KMS-11 (cell line): ENCODE measurements around the gene ZNF423.

Source experiments
- H2AFZ ChIP-seq: fragments of 200-600 bp; sonication (generic); 2 replicates; pipeline ENCODE4 v1.6.1; 2016; ENCODE audit warnings: antibody characterized with exemption, mixed run types, low read depth
- H3K27ac ChIP-seq: fragments of 200-600 bp; sonication (generic); 2 replicates; pipeline ENCODE4 v1.6.1; 2016; ENCODE audit warnings: mild to moderate bottlenecking, mixed run types
- H3K27me3 ChIP-seq: fragments of 200-600 bp; sonication (generic); 2 replicates; pipeline ENCODE4 v1.6.1; 2017; ENCODE audit warnings: mild to moderate bottlenecking, low read depth, mixed run types, moderate library complexity; ENCODE audit not compliant: insufficient read depth
- H3K36me3 ChIP-seq: fragments of 200-600 bp; sonication (generic); 2 replicates; pipeline ENCODE4 v1.6.1; 2017; ENCODE audit warnings: mild to moderate bottlenecking, mixed run types; ENCODE audit not compliant: insufficient read depth
- H3K4me1 ChIP-seq: fragments of 200-600 bp; sonication (generic); 2 replicates; pipeline ENCODE4 v1.6.1; 2016; ENCODE audit warnings: mild to moderate bottlenecking, low read depth, mixed run types; ENCODE audit not compliant: poor library complexity, severe bottlenecking
- H3K4me2 ChIP-seq: fragments of 200-600 bp; sonication (generic); 2 replicates; pipeline ENCODE4 v1.7.0; 2016; ENCODE audit warnings: mild to moderate bottlenecking, mixed run types
- H3K4me3 ChIP-seq: fragments of 200-600 bp; sonication (generic); IDR thresholded peaks from 2 replicates; pipeline ENCODE4 v1.6.1; 2017; ENCODE audit warnings: low read depth, low read length, mixed read lengths; ENCODE audit not compliant: insufficient read depth
- H3K79me2 ChIP-seq: fragments of 200-600 bp; sonication (generic); 2 replicates; pipeline ENCODE4 v1.6.1; 2016; ENCODE audit warnings: low read depth, mixed run types; ENCODE audit not compliant: insufficient read depth
- H3K9ac ChIP-seq: fragments of 200-600 bp; sonication (generic); 2 replicates; pipeline ENCODE4 v1.6.1; 2016; ENCODE audit warnings: mild to moderate bottlenecking, mixed run types
- H4K20me1 ChIP-seq: fragments of 200-600 bp; sonication (generic); 2 replicates; pipeline ENCODE4 v1.6.1; 2016; ENCODE audit warnings: mild to moderate bottlenecking, mixed run types; ENCODE audit not compliant: insufficient read depth
- TF ChIP-seq, protein P1 (sequence below): fragments of 200-600 bp; sonication (generic); conservative IDR thresholded peaks from 2 replicates; pipeline ENCODE4 v1.6.1; 2017; ENCODE audit warnings: low read depth, mild to moderate bottlenecking, antibody characterized with exemption, low read length, moderate library complexity, mixed read lengths

The ZNF423 gene

GRCh38 chr16:49504023-49504364, 351.9 kb downstream of the ZNF423 start:
- no peak overlapping the region for H3K27ac ChIP-seq
- no peaks in the 10 kb centered on the region for H3K4me1 ChIP-seq
- H3K27me3 ChIP-seq: no peaks in the 10 kb centered on the region
- no peak overlapping the region for H3K4me3 ChIP-seq
- no peak overlapping the region for H3K4me2 ChIP-seq
- no peaks in the 10 kb centered on the region for H3K79me2 ChIP-seq
- no peaks in the 10 kb centered on the region for H3K36me3 ChIP-seq
- H2AFZ ChIP-seq: no peak overlapping the region
- no peak overlapping the region for H3K9ac ChIP-seq
- TF ChIP-seq, protein P1, sequence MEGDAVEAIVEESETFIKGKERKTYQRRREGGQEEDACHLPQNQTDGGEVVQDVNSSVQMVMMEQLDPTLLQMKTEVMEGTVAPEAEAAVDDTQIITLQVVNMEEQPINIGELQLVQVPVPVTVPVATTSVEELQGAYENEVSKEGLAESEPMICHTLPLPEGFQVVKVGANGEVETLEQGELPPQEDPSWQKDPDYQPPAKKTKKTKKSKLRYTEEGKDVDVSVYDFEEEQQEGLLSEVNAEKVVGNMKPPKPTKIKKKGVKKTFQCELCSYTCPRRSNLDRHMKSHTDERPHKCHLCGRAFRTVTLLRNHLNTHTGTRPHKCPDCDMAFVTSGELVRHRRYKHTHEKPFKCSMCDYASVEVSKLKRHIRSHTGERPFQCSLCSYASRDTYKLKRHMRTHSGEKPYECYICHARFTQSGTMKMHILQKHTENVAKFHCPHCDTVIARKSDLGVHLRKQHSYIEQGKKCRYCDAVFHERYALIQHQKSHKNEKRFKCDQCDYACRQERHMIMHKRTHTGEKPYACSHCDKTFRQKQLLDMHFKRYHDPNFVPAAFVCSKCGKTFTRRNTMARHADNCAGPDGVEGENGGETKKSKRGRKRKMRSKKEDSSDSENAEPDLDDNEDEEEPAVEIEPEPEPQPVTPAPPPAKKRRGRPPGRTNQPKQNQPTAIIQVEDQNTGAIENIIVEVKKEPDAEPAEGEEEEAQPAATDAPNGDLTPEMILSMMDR: no peak
- no peaks in the 10 kb centered on the region for H4K20me1 ChIP-seq

DNA sequence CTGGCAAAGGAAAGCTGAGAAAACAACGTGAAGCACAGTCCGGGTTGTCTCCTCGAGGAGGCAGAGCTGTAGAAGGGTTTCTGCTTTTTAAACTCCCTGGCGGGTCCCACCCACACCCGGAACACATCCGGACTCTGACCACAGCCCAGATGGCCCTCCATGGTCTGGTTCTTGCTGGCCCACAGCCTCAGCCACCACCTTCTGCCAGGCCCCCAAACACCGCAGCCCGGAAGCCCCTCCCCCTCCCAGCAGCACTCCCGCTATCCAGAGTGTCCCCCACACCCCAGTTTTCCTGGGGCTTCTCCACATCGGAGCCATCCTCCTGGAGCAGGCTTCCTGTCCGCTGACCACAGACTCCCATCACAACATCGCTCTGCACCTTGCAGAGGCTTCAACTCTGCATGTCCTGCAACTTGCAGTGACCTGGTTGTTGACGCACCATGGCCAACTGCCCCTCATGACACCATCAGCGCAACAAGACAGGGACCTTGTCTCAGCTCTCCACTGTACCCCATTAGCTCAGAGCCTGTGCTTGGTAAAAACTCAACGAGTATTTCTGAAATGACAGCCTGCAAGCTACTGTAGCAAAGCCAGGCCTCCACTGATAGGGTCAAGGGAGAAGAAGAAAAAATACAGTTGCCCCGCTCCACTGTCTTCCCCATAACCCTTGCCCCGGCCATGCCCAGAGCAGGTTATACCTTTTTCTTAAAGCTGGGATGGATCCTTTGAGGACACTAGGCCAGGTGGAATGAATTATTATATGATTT, 352.5 kb downstream of the ZNF423 start:
- TF ChIP-seq, protein P1: no peak
- no peak overlapping the region for H3K4me2 ChIP-seq
- H3K27ac ChIP-seq: no peak overlapping the region
- no peaks in the 10 kb centered on the region for H3K79me2 ChIP-seq
- H3K9ac ChIP-seq: no peak overlapping the region
- H4K20me1 ChIP-seq: no peaks in the 10 kb centered on the region
- no peak overlapping the region for H2AFZ ChIP-seq
- H3K36me3 ChIP-seq: no peaks in the 10 kb centered on the region
- H3K4me3 ChIP-seq: no peak overlapping the region
- no peaks in the 10 kb centered on the region for H3K4me1 ChIP-seq
- no peaks in the 10 kb centered on the region for H3K27me3 ChIP-seq

GRCh38 chr16:49502136-49502881, 353.6 kb downstream of the ZNF423 start:
- Histone ChIP-seq H3K4me1 (no peaks in the 10 kb centered on the region), H3K79me2 (no peaks in the 10 kb centered on the region), H4K20me1 (no peaks in the 10 kb centered on the region), H3K9ac (no peak overlapping the region), H3K4me2 (no peak overlapping the region), H3K36me3 (no peaks in the 10 kb centered on the region), H2AFZ (no peak overlapping the region), H3K27ac (no peak overlapping the region), H3K4me3 (no peak overlapping the region), H3K27me3 (no peaks in the 10 kb centered on the region)
- TF ChIP-seq, protein P1: no peak

DNA sequence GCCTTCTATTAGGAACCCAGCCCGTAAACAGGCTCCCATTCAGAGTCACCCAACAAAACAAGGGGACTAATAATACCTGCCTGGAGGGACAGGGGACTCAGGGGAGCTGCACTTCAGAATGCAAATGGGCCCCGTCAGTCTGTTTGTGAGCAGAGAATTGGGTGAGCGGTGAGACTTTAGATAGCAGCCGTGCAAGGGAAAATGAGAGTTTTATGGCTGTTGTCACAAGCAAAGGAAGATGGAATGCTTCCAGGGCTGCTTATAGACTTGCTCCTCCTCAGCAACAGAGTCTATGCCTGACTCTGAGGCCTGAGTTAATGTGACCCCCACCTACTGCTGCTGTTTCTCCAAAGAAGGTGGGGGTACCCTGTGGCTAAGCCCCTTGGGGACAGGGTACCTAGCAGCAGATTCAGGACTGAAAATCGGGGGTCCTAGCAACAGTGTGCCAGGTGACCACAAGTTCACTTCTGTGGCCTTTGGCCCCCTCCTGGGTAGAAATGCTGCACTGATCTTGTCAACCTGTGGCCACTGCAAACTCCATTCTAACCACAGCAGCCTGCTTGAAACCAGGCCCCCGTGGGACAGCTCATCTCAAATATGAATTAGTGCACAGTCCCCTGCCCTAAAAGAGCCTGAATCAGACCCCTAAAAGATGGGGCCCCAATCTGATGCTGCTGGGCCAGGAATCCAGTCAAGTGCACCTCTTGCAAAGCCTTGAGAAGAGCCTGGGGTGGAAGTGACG, 355.9 kb downstream of the ZNF423 start:
- Histone ChIP-seq H3K27ac (no peak overlapping the region), H3K36me3 (no peaks in the 10 kb centered on the region), H3K4me3 (no peak overlapping the region), H4K20me1 (no peaks in the 10 kb centered on the region), H3K9ac (no peak overlapping the region), H3K79me2 (no peaks in the 10 kb centered on the region), H3K27me3 (no peaks in the 10 kb centered on the region), H3K4me2 (no peak overlapping the region), H3K4me1 (no peaks in the 10 kb centered on the region), H2AFZ (no peak overlapping the region)
- TF ChIP-seq, protein P1: no peak
